CD14-positive monocyte (primary cell): ENCODE data around the gene NYAP1. TPM values are rescaled to one million over a fixed set of nuclear protein-coding genes. Genes with fewer than 3 reads are reported as not detected.
"Not testable (repeated sequence)": the region's sequence is repeated elsewhere in the genome, so short reads cannot be mapped to it uniquely, and the experiment has no call there.

Experiments used
- DNase-seq, 3 donors: peaks; one replicate each; pipeline ENCODE4 v3.0.0-alpha.2; 2011 to 2022
- H2AFZ ChIP-seq: 2 replicates; pipeline ENCODE4 v1.6.0; 2012; ENCODE audit warnings: mild to moderate bottlenecking, low read depth, low read length, inconsistent platforms; ENCODE audit not compliant: insufficient read depth, poor library complexity, severe bottlenecking
- H3K27ac ChIP-seq, 2 donors: 1 replicate in 1 of 2; 2 replicates in 1 of 2; pipeline ENCODE4 v1.5.1; 2012 to 2013; ENCODE audit warnings: low read length in 2 of 2, control low read depth in 1 of 2, inconsistent platforms in 1 of 2, low read depth in 1 of 2, mild to moderate bottlenecking in 1 of 2
- H3K27me3 ChIP-seq, 2 donors: one replicate each; pipeline versions ENCODE4 v1.6.0 to v1.6.1; 2011 to 2013; ENCODE audit warnings: low read length in 2 of 2; ENCODE audit not compliant: control insufficient read depth in 2 of 2, insufficient read depth in 2 of 2
- H3K36me3 ChIP-seq, 2 donors: replicated peaks in 1 of 2; 1 replicate in 1 of 2; 2 replicates in 1 of 2; pipeline versions ENCODE4 v1.5.1 to v1.6.1; 2012 to 2013; ENCODE audit warnings: low read length in 2 of 2, control low read depth in 1 of 2, inconsistent platforms in 1 of 2, mild to moderate bottlenecking in 1 of 2; ENCODE audit not compliant: insufficient read depth in 2 of 2, control insufficient read depth in 1 of 2
- H3K4me1 ChIP-seq, 2 donors: 1 replicate in 1 of 2; 2 replicates in 1 of 2; pipeline versions ENCODE4 v1.5.1 to v1.6.1; 2012 to 2013; ENCODE audit warnings: low read length in 2 of 2, control low read depth in 1 of 2, inconsistent platforms in 1 of 2, mild to moderate bottlenecking in 1 of 2, moderate library complexity in 1 of 2; ENCODE audit not compliant: insufficient read depth in 2 of 2, control insufficient read depth in 1 of 2
- H3K4me2 ChIP-seq: replicated peaks from 2 replicates; pipeline ENCODE3; 2012; ENCODE audit warnings: low read length, moderate library complexity, mild to moderate bottlenecking; ENCODE audit not compliant: poor library complexity, severe bottlenecking; ENCODE audit errors: extremely low read depth
- H3K4me3 ChIP-seq, 3 experiments: fragments of 200-600 bp in 1 of 3; sonication (generic) in 1 of 3; replicated peaks in 1 of 3; 1 replicate in 2 of 3; 2 replicates in 1 of 3; pipeline ENCODE4 v1.5.1; 2011 to 2013; ENCODE audit warnings: low read length in 3 of 3, mild to moderate bottlenecking in 3 of 3, control low read depth in 2 of 3, low read depth in 2 of 3, inconsistent platforms in 1 of 3, moderate library complexity in 1 of 3
- H3K79me2 ChIP-seq: 2 replicates; pipeline ENCODE4 v1.6.0; 2012; ENCODE audit warnings: mild to moderate bottlenecking, control low read depth, inconsistent platforms, low read length, moderate library complexity; ENCODE audit not compliant: insufficient read depth
- H3K9ac ChIP-seq: 2 replicates; pipeline ENCODE4 v1.6.0; 2017; ENCODE audit warnings: low read length, mild to moderate bottlenecking; ENCODE audit not compliant: insufficient read depth, poor library complexity, severe bottlenecking
- H3K9me3 ChIP-seq, 2 donors: replicated peaks in 1 of 2; 1 replicate in 1 of 2; 2 replicates in 1 of 2; pipeline versions ENCODE4 v1.5.1 to v1.6.1; 2012 to 2013; ENCODE audit warnings: low read length in 2 of 2, control low read depth in 1 of 2; ENCODE audit not compliant: control insufficient read depth in 1 of 2, insufficient read depth in 1 of 2
- H4K20me1 ChIP-seq: 2 replicates; pipeline ENCODE4 v1.6.0; 2012; ENCODE audit warnings: mild to moderate bottlenecking, low read length, control low read depth, moderate library complexity; ENCODE audit not compliant: insufficient read depth
- H3K27ac Mint-ChIP-seq, 7 donors: one replicate each; pipeline ENCODE4 v1.8.0; 2020; ENCODE audit warnings: mild to moderate bottlenecking in 7 of 7, mixed read lengths in 7 of 7, moderate library complexity in 6 of 7, inconsistent platforms in 2 of 7
- H3K27me3 Mint-ChIP-seq, 3 donors: one replicate each; pipeline ENCODE4 v1.8.0; 2021 to 2022; ENCODE audit warnings: low read depth in 3 of 3, mild to moderate bottlenecking in 3 of 3, mixed read lengths in 3 of 3, moderate library complexity in 3 of 3, inconsistent platforms in 1 of 3
- H3K36me3 Mint-ChIP-seq, 2 donors: one replicate each; pipeline ENCODE4 v1.8.0; 2020; ENCODE audit warnings: mixed read lengths in 2 of 2, inconsistent platforms in 1 of 2, mild to moderate bottlenecking in 1 of 2
- H3K4me1 Mint-ChIP-seq: one replicate; pipeline ENCODE4 v1.8.0; 2020; ENCODE audit warnings: mild to moderate bottlenecking, mixed read lengths
- H3K4me3 Mint-ChIP-seq, 2 donors: one replicate each; pipeline ENCODE4 v1.8.0; 2020; ENCODE audit warnings: mild to moderate bottlenecking in 2 of 2, mixed read lengths in 2 of 2, moderate library complexity in 1 of 2
- H3K9me3 Mint-ChIP-seq, 7 donors: one replicate each; pipeline ENCODE4 v1.8.0; 2020 to 2022; ENCODE audit warnings: mixed read lengths in 7 of 7, mild to moderate bottlenecking in 6 of 7, moderate library complexity in 6 of 7, inconsistent platforms in 2 of 7
- CTCF ChIP-seq: fragments of 200-600 bp; IDR thresholded peaks from one replicate; pipeline ENCODE4 v1.8.0; 2022; ENCODE audit warnings: antibody characterized with exemption, mild to moderate bottlenecking
- WGBS: methylation state at CpG from one replicate; pipeline ENCODE4 v1.1.5; 2013; ENCODE audit warnings: missing lambda C conversion rate; ENCODE audit not compliant: insufficient coverage; 5-methylcytosine and 5-hydroxymethylcytosine counted together
- intact Hi-C, 2 donors: fragments of 100-400 bp; cut with micrococcal nuclease; formaldehyde crosslinking; loops; one replicate each; pipeline versions ENCODE4 v1.15.0 to v1.15.1; 2023
- polyA plus RNA-seq, 3 donors: library from polyadenylated mRNA; depleted of rRNA in 1 of 3; unstranded in 2 of 3; stranded (reverse) in 1 of 3; fragments of 300-500 nt in 2 of 3; fragments of >200 nt in 1 of 3; fragmentation: Illumina TruSeq in 2 of 3; gene quantifications; 1 replicate in 2 of 3; 2 replicates in 1 of 3; pipeline ENCODE4 v1.2.3, GENCODE V29; 2012 to 2021

NYAP1 gene
- polyA plus RNA-seq, 3 donors, result not detected

GRCh38 chr7:100496509-100496908 is 12.8 kb downstream of the NYAP1 start:
- H3K4me3 ChIP-seq, result no peak overlapping the region
- no peak overlapping the region for H3K4me3 Mint-ChIP-seq
- peaks cover 5 to 26% of the 10 kb centered on the region in 2 donors for H3K27me3 ChIP-seq
- H3K4me2 ChIP-seq, result no peak overlapping the region
- intact Hi-C loops, result no loop called here
- peaks cover 45 to 60% (median 46%) of the 10 kb centered on the region in 3 donors for H3K27me3 Mint-ChIP-seq
- H2AFZ ChIP-seq, result no peak overlapping the region
- H3K36me3 ChIP-seq, result no peaks in the 10 kb centered on the region
- peaks cover 9% of the 10 kb centered on the region for H3K4me1 Mint-ChIP-seq
- H4K20me1 ChIP-seq, result no peaks in the 10 kb centered on the region
- peak overlapping the region in 1 of 7 donors; percentile 12 for H3K27ac Mint-ChIP-seq
- no peaks in the 10 kb centered on the region for H3K9me3 ChIP-seq
- no peak overlapping the region for H3K27ac ChIP-seq
- H3K9ac ChIP-seq, result no peak overlapping the region
- peaks cover 0 to 3% of the 10 kb centered on the region in 2 donors for H3K36me3 Mint-ChIP-seq
- peaks cover 4 to 13% of the 10 kb centered on the region in 2 donors for H3K4me1 ChIP-seq
- WGBS, result 90% methylated on average over 2 of the region's 6 CpGs
- no peak for TF ChIP-seq CTCF
- no peak for DNase-seq
- peaks cover 0 to 4% (median 1%) of the 10 kb centered on the region in 7 donors for H3K9me3 Mint-ChIP-seq
- H3K79me2 ChIP-seq, result no peaks in the 10 kb centered on the region

GRCh38 chr7:100500743-100501142 is 17.0 kb downstream of the NYAP1 start:
- H3K4me3 ChIP-seq, H3K9me3 ChIP-seq, H3K4me2 ChIP-seq, H3K4me1 ChIP-seq, H3K79me2 ChIP-seq, H2AFZ ChIP-seq, H3K4me3 Mint-ChIP-seq, H3K4me1 Mint-ChIP-seq, H3K27me3 ChIP-seq, H3K36me3 Mint-ChIP-seq, intact Hi-C loops, H3K9me3 Mint-ChIP-seq, H4K20me1 ChIP-seq, H3K9ac ChIP-seq, DNase-seq, H3K27ac ChIP-seq, H3K27ac Mint-ChIP-seq, H3K36me3 ChIP-seq: not testable (repeated sequence)
- H3K27me3 Mint-ChIP-seq, result peaks cover 10 to 18% (median 16%) of the 10 kb centered on the region in 3 donors
- 67% methylated on average over 1 of the region's 2 CpGs for WGBS

DNA sequence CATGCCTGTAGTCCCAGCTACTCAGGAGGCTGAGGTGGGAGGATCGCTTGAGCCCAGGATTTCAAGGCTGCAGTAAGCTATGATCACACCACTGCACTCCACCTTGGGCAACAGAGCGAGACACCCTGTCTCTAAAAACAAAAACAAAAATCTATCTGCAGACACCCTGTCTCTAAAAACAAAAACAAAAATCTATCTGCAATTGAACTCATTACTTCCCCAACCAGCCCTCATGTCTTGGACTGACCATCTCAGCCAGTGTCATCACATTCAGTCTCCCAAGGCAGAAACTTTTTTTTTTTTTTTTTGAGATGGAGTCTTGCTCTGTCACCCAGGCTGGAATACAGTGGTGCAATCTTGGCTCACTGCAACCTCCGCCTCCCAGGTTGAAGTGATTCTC is 20.3 kb downstream of the NYAP1 start:
- H3K36me3 ChIP-seq, H3K27ac Mint-ChIP-seq, H3K36me3 Mint-ChIP-seq, H3K4me1 Mint-ChIP-seq, DNase-seq, H3K79me2 ChIP-seq, H3K4me2 ChIP-seq, H3K4me3 Mint-ChIP-seq, H3K9me3 ChIP-seq, H4K20me1 ChIP-seq, H3K27ac ChIP-seq, H3K9ac ChIP-seq, intact Hi-C loops, H3K4me1 ChIP-seq, H3K9me3 Mint-ChIP-seq, H3K4me3 ChIP-seq, H2AFZ ChIP-seq, H3K27me3 ChIP-seq: not testable (repeated sequence)
- peaks cover 3 to 10% (median 10%) of the 10 kb centered on the region in 3 donors for H3K27me3 Mint-ChIP-seq
- WGBS, result 94% methylated on average over 3 of the region's 3 CpGs
